A673 (cell line): ENCODE data around the gene IKZF3.

ENCODE experiments used
- CTCF ChIP-seq: fragments of 300-800, 200-600 bp; sonication (generic); conservative IDR thresholded peaks from 2 replicates; pipeline ENCODE4 v1.5.1; 2017; ENCODE audit warnings: low read depth, mild to moderate bottlenecking, antibody characterized with exemption, low read length, moderate library complexity, mixed read lengths
- EZH2 ChIP-seq: fragments of 200-600 bp; sonication (generic); IDR thresholded peaks from 2 replicates; pipeline ENCODE4 v1.6.1; 2017; ENCODE audit warnings: borderline replicate concordance, low read depth, mild to moderate bottlenecking, mixed read lengths, antibody characterized with exemption, low read length; ENCODE audit not compliant: poor library complexity, severe bottlenecking

GRCh38 chr17:39726617-39727016, 137.5 kb downstream of the IKZF3 start:
- TF ChIP-seq CTCF (no peak), EZH2 (no peak)
